Amygdala (tissue), 56 donors: ENCODE data around the gene TNFRSF18.

Experiments used
- DNase-seq, 56 donors: peaks; one replicate each; lab custom pipeline; 2025; lab: John Stamatoyannopoulos, UW

The TNFRSF18 gene

GRCh38 chr1:1156140-1157032 lies 50.0 kb downstream of the TNFRSF18 start:
- peak in 2 of 56 donors; percentile 11 to 36 for DNase-seq

- DNase-seq, result no peak
These were observed 51.1 kb downstream of the TNFRSF18 start for GRCh38 chr1:1155258-1155657.

- no peak for DNase-seq
These were observed 52.5 kb downstream of the TNFRSF18 start for GRCh38 chr1:1153874-1154273.
